ACHN (cell line): ENCODE data around the gene CDK17.

Experiments
- DNase-seq: peaks from one replicate; pipeline ENCODE4 v3.0.0-alpha.2; 2015
- in situ Hi-C: cut with HindIII; loops from 2 replicates; pipeline ENCODE4 v1.10.0; 2017; ENCODE audit warnings: low sequenced_read_pairs, low pct_ligation_motif_present, low pct_unique_long_range_greater_than_20kb

The CDK17 gene

DNA sequence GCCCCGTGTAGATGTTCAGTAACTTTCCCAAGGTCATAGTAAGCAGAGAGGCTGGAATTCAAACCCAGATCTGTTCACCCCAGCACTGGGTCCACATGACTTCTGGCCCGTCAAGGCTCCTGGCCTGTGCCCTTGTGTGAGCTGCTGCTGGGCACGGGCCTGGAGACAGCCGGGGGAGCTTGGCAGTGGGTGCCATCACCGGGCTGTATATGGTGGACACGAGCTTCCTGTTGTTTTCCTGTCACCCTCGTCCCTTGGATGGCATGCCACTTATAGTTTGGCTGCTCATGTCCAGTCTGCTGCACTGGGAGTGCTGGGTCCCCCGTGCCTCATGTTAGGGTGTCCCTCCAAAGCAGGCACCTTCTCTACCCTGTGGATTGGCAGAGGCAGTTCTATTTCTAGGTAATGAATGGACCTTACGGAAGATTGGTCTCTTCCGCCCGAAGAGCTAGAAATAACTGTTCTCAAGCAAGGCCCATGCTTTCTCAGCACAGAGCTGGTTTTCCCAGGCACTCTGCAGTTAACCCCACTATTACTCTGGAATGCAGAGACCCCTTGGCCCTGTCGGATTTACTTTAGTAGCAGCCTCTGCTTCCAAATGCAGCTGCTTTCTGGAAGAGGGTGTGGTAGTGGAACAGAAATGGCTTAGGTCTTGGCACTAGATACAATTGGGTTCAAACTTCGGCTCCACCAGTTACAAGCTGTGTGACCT lies 161.7 kb downstream of the CDK17 start:
- no peak for DNase-seq

DNA sequence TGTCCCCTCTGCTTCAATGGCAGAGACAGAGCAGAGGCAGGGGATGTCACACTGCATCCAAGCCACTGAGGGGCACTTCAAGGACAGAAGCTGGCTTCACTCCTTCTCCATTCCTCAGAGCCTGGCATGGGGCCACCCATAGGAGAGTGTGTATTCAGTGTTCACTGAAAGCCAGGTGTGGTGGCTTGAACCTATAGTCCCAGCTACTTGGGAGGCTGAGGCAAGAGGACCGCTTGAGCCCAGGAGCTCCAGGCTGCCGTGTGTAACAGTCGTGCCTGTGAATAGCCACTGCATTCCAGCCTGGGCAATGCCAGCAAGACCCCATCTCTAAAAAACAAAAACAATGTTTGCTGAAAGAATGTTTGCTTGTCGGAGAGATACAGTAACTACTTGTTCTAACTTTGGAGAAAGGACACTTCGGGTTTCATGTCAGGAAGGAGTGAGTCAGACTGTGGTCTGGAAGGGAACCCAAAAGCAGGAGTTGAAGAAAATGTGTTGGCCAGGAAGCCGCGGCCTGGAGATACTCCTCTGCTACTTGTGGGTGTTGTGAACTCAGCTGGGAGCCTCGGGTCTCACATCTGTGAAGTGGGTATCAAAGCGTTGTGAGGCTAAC lies 162.7 kb downstream of the CDK17 start:
- DNase-seq, result peak; percentile 80
- in situ Hi-C loops, result no loop called here

More for the DNA sequence above, 161.7 kb downstream of the CDK17 start:
- in situ Hi-C loops, result no loop called here

DNA sequence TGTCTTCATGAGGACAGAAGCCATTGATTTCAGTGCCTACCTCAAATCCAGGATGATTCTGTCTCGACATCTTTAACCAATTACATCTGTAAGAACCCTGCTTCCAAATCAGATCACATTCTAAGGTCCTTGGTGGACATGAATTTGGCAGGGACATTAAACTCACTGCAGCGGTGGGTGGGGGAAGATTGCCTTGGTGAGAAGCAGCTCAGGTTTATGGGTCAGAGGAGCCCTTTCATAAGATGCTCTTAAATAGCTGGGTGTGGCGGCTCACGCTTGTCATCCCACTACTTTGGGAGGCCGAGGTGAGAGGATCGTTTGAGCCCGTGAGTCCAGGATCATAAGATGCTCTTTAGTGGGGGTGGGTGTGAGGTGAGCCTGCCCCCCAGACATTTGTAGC lies 163.2 kb downstream of the CDK17 start:
- no peak for DNase-seq
- in situ Hi-C loops, result no loop called here

DNA sequence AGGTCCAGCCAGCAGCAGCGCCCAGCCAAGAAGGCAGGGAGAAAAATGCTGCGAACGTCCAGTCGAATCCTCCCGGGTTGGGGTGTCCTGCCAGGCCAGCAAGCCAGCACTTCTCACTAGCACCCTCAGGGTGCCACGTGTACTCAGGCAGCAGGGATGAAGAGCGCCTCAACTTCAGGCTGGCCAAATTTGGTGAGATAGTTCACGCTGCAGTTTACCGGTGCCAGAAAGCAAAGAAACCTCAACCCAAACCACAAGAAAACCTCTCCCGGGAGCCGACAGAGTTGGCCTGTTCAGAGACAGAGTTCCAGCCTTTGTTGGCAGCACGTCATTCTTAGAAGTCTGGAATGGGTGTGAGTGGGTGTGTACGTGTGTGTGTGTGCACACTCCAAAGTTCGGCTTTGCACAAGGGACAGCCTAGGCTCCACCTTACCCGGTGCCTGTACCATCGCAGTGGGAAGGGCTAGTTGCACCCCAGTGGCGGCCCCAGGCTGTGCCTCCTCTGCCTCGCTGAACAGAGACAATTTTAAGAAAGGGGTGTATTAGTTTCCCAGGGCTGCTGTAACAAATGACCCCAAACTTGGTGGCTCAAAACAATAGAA lies 163.9 kb downstream of the CDK17 start:
- in situ Hi-C loops, result no loop called here
- DNase-seq, result no peak

DNA sequence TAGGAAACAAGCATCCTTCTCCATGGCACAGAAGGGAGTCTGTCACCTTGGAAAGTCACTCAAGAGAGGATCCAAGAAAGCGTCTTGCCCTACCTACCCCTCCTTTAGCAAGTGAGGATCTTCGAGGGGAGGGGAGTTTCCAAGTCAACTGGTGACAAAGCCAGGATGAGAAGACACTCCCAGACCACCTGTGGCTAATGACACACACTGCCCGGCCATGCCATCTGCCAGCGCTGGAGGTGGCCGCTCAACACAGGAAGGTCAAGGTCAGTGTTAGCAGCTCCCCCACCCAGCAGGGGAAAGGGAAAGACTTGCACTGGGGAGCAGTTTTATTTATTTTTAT lies 164.8 kb downstream of the CDK17 start:
- DNase-seq, result no peak
- in situ Hi-C loops, result no loop called here

DNA sequence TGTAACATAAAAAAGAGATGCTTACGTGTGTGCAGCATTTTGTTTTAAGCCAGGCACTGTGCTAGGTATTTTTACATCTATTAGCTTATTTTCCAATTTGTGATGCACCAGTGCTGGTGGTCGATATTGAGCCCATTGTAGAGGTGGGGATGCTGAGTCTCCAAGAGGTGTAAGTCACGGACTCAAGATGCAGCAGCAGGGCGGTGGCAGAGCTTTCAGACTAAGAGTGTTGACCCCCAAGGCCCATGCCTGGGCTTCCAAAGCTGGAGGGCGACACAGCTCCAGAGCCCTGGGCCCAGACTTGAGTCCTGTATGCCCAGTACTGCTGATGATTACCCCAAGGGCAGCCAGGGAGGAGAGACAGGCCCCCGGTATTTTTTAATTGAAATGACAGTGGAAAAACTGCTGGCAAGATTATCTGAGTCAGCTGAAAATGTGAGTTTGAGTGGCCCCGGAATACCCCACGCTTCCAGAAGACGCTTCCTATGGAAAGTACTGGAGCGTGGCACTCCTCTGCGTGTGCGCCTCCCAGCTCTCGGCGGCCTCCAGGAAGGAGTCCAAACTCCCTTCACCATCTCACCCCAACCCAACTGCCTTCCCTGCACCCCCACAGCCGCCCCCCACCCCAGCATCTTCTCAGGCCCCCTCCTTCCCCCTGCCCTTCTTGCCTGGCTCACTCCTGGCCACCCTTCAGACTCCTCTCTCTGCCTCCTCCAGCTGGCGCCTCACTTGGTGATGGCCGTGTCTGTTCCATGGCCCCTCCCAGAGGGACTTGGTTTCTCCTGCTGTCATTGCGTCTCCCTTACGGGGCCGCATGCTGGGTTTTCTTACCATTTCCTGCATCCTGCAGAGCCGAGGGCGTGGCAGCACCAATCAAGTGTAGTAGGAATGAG lies 165.4 kb downstream of the CDK17 start:
- in situ Hi-C loops, result no loop called here
- no peak for DNase-seq

DNA sequence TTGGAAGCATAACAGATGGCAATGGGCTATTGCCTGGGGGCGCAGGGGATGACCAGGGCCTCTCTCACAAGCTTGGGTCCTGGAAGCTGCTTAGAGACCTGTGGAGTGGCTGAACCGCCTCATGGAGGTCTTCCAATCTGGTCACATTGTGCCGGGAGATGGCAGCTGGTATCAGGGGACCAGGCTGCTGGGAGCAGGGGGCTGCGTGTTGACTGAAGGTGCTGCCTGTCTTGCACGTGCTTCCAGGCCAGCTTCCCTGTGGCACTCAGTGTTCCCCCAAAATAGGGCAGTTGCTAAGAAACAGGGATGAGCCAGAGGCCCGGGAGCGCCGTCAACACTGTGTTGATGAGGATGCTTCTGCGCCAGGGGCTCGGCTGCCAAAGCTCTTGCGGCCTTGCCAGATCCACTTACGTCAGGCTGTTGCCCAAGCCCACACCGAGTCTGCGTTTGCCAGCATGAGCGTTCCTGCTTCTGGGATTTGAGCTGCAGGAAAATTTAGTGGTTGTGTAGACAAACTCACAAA lies 166.2 kb downstream of the CDK17 start:
- DNase-seq, result no peak
- in situ Hi-C loops, result no loop called here

DNA sequence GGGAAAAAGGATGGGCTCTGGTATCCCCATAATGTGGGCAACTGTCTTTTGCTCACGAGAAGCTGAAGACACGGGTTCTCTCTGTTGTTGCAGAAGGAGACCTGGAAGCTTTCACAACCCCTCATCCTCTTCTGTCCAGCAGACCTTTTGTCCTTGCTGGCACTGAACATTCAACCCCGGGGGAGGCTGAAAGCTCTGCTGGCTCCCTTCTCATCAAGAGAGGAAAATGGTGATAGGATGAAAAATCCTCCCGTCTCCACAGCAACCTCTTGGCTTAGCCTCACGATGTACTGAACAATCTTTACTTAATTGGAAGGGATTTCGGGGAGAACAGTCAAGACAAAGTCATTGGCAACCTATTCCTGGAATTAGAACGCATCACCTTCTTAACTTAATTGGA lies 167.1 kb downstream of the CDK17 start:
- no peak for DNase-seq

DNA sequence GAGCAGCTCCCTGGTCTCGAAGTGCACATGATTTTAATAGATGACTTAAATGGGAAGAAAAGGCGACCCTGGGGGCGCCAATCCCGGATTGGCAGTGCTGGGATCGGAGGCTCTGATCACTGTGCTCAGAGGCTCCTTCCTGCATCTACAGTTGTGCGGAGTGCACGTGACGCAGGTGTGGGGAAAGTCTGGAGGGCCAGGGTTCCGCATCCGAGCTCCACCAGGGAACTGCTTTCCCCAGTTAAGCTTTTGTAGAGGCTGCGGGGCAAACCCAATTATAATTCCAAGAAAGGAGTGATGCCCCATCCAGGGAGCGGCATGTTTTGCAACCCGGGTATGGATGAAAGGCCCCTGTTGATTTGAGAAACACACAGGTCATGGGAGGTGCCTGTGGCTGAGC lies 169.6 kb downstream of the CDK17 start:
- no peak for DNase-seq
- in situ Hi-C loops, result no loop called here

More for the DNA sequence above, 167.1 kb downstream of the CDK17 start:
- in situ Hi-C loops, result no loop called here

DNA sequence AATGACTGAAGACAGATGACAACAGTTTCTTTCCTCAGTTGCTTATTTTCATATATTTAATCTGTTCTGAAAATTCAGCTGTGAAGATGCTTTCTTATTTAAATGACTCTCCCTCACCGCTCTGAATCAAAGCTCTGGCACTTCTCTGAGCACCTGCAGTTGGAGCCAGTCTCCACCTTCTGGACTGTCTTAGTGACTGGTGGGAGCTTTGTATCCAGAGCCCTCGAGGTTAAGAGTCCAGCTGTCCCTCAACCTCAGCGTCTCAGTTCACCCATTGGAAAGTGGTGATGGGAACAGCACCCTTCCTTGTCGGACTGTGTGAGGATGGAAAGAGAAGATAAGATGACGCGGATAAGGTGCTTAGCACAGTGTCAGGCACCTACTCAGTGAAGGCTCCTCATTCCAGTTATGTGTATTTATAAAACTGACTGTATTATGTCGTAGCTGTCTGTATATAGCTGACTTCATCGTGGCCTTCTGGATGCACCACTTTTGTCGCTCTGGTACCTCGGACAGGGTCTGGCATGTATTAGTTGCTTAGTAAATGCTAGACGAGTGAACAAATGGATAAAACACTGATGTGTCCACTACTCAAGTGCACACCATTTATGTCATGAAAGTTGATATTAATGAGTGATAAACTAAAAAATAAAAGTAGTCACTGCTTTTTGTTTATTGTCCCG lies 171.5 kb downstream of the CDK17 start:
- in situ Hi-C loops, result no loop called here
- DNase-seq, result no peak
